Stimulated activated CD8-positive, alpha-beta memory T cell treated with anti-CD3 and anti-CD28 coated beads, Interleukin-7, amount 100 ng/mL, for 1 hour (primary cell): ENCODE measurements around the gene PLD1.
"Not testable (repeated sequence)": the region's sequence is repeated elsewhere in the genome, so short reads cannot be mapped to it uniquely, and the experiment has no call there.

ENCODE experiments used
- DNase-seq, 2 donors: peaks; one replicate each; pipeline ENCODE4 v3.0.0-alpha.2; 2020; ENCODE audit warnings: low read depth in 2 of 2

Gene PLD1

DNA sequence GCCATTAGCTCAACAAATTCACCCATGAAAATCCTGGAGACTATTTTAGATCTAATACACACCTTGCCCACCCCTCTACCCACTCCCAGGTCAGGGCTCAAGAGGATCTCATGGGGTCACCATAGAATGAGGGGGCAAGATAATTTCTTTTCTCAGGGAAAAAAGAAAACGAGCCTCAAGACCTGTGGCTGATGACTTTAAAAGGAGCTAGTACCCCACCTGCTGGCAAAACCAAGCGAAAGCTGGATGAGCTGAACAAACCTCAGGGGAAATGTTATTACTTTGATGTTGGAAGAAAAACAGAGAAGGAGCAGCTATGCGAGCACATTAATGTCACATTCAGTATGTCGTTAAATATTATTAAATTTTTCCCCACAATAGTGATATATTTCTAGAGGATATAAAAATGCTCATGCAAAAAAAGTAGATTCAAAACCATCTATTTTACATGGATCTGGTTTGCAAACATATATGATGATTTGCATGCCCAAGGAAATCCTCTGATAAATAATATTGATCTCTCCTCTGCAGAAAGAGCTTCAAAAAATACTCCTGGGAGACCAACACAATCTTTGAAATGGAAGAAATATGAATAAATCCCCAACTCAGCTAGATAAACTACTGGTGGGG lies 37.7 kb downstream of the PLD1 start:
- DNase-seq, result no peak

DNA sequence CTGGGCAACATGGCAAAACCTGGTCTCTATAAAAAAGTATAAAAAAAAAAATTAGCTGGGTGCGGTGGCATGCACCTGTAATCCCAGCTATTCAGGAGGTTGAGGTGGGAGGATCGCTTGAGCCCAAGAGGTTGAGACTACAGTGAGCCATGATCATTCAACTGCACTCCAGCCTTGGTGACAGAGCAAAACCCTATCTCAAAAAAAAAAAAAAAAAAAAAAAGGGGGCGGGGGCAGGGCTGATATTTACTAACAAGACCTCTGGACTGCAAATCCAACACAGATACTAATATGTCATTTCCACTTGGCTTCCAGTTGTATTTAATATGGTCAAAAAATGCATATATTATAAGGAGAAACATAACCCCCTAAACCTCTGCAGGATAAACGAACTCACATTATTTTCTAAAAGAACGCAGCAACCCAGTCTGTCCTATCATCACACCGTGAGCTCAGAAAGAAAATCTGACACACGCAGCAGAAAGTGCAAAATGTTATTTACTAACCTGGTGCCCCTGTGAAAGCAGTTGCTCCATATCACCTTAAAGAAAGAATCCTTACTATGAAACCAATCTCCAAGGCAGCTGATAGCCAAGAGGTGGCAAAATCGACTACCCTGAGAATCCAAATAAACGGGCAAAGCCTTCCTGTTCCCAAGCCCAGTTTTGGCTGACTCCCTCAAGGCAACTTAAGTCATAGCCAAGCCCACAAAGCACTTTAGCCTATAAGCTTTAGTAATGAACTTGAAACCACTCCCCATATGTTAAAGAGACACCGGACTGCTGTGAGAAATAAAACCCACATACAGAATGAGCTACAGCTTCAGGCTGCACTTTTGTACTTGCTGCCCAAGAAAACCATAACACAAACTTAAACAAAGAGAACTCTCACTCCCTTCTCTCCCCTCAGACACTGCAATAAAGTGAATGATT lies 39.3 kb downstream of the PLD1 start:
- DNase-seq, result no peak

DNA sequence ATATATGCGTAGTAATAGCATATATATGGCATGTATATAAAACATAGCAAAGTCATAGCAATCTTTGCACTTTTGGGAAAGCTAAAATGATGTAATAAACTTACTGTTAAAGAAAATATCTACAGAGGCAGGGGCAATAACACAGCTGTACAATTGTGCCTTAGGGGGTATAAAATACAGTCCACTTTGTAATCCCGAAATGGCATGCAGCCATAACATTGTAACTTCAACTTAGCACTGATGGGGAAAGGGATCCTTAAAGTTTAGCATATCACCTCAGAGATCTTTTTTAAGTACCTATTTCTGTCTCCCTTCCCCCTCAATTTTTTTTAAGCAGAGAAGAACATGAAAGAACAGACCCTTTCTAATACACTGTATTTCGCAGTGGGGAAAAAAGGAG lies 40.8 kb downstream of the PLD1 start:
- no peak for DNase-seq

DNA sequence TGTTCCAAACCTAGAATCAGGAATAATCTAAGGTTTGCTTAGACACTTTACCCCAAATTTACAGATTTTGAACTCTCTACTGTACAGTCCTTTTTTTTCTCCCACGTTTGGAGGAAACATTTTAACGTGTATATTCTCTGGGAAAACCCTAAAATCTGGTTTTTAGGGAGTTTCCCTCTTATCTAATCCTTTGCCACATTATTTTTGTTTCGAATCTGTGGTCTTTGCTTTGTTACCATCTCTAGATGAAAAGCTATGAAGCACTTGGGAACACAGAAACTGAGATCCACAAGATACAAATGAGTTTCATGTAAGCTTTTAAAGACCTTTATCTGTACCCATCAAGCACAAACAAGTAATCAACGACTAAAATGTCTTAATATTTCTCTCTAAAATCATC lies 41.3 kb downstream of the PLD1 start:
- no peak for DNase-seq

DNA sequence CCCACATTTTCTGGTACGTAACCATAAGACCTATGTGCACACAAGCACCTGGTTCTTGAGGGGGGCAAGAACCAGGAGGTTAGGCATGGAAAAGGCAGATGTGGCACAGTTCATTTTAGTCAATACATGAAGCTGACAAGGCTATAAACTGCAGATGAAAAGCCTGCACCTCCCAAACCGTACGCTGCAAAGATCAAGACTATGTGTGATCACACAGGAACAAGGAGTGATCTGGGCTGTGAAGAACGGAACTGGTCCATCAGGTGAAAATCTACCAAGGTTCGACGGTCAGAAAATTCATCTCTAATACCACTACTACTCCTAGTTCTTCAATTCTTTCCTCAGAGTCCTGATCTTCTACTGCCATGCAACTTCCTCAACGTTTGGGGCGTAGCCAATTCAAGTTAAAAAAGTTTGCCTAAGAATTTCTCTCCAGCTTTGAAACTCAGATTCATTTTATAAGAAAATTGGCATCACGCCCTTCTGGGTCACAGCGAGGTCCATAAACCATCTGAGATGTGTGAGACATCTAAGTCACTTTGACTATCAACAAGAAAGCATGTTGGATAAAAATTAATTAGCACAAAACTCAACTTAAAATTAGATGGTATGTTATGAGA lies 41.9 kb downstream of the PLD1 start:
- no peak for DNase-seq

DNA sequence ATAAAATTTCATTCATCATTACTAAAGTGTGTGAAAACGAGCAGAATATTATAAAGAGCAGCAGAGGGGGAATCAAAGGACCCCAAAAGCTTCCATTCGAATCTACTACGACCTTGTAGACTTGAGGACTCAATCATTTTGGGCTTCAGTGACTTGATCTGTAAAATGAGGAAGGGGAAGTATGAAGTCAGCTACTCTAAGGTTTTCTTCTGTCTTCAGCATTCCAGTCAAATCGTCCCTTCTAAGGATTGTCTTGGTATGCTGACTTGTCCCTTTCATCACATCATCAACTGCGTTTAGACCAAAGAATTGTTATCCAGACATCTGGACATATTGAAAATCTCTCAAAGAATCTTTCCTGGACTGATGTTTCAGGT lies 44.8 kb downstream of the PLD1 start:
- no peak for DNase-seq

DNA sequence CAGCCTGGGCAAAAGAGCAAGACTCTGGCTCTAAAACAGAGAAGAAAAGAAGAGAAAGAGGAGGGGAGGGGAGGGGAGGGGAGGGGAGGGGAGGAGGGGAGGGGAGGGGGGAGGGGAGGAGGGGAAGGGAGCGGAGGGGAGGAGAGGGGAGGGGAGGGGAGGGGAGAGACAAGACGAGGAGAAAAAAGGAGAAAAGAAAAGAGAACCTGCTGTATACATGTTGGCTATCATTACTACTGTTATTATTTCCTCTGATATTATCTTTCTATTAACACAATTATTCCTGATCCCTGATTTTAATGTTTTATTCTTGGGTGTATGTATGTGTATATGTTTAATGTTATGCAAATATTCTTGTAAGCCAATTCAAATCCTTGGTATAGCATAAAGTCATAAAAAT lies 46.9 kb downstream of the PLD1 start:
- DNase-seq, result no peak

DNA sequence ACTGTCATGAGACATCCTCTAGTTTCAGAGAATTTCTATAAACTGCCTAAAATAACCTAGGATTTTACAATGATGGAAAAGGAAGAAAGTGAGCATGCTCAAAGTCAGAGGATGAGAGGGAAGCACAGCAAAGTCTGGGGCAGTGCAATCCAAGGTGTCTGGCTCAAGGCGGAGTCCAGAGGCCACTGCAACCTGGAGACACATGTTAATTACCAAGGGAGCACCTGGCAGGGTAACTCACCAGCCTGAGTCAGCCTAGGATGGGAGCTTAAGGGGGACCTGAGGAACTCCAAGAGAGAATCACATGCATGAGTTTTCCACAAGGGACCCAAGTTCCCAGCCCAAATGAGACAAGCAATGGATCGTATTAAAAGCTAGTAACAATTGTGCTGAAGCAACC lies 49.8 kb downstream of the PLD1 start:
- DNase-seq, result no peak

DNA sequence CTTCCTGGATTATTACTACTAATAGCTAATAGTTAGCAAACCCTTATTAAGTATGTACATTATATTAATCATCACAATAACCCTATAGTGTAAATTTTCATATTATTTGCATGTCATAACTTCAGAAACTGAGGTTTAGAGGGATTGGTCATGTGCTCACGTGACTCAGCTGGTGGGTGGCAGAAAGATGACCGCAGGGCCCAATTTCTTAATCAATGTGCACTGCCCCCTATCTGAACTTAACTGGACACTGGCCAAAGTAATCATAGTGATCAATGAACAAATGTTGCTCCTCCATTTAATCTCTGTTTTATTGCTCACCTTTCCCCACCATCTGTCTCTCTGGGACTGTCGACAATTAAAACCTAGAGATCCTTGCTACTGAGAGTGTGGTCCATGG lies 52.2 kb downstream of the PLD1 start:
- DNase-seq, result no peak

DNA sequence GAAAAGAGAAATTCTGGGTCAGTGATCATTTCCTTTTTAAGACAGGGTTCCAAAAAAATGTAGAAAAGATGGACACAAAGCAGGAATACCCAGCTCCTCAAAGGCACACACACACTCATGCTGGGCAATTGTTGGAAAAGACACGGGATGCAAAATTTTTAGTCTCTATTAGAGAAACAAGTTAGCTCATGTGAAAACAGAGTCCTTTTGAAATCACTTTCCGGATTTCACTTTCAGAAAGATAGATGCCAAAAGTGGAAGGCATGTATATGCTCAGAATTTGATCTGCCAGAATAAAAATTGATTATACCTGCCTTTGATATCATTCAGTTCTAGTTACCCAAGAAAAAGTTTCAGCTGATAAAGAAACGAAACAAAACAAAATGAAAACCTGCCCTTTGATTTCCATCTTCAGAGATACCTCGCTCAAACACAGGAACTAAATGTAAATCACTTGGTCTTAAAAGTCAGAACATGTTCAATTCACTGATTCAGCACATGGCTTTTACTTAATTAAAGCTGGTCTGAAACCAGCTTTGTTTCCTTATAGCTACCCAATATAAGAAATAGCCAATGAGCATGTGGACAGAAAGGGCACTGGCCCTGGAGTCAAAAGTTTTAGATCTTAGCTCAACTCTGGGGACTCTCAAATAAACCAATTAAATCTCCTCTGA lies 52.8 kb downstream of the PLD1 start:
- DNase-seq, result no peak

DNA sequence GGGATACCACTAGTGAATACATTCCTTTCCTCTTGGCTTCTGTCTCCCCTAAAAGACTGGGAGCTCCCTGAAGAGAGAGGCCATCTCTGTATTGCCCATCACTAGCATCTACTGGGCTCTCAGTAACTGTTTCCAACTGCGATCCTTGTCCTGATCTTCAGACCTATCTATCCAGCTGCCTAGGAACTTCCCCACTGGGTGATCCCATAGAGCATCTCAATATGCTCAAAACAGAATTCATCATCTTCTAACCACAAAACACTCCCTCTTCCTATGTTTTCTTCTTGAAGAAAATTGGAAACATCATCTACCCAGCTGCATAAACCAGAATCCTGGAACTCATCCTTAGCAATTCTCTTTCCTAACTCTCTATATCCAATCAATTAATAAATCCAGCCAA lies 54.6 kb downstream of the PLD1 start:
- DNase-seq, result no peak

DNA sequence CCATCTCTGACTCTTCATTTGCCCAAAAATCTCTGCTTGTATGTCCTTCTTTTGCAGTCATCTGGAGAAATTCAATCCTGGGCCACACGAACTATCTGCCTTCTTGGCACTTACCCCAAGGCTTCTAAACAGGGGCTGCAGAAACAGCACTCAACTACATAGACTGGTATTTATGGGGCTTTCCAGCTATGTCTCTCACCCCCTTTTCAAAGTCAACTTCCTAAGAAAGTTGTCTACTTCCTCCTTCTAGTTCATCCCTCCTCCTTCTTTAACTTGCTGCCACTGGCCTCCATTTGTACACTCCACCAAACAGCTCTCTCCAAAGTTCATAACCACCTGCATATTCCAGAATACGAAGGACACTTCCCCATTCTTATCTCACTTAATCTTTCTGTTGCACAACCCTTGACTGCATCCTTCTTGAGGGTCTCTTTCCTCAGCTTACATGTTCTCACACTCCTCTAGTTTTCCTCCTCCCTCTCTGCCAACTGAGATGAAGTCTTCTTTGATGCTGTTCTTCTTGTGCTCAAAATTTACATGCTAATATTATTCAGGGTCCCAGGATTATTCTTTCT lies 55.2 kb downstream of the PLD1 start:
- no peak for DNase-seq

DNA sequence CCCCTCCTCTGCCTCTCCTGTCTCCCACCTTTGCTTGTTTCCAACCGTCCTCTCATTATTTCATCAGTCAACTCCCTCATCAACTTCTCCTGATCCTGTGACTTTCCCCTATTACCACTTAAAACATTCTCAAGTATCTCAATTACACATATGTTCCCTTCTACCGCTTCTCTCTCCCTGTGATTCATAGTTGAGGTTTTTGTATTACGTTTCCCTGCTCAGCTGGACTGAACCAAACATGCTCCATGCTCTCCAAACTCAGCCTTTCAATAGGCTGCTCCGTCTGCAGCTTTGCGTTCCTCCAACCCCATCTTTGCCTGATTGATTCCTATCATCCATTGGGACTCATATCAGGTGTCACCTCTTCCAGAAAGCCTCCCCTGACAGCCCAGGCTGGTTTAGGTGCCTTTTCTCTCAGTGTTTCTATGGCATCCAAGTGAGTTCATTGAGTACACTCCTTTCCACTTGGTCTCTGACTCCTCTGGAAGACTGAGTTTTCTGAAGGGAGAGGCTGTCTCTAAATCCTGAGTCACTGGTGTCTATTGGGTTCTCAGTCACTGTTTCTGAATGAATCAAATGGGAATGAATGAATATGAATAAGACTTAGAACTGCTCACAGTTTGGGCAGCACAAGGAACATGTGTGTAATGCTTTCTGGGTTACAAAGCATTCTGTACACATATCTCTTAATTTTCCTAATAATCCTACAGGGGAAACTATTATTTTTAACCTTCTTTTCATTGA lies 56.4 kb downstream of the PLD1 start:
- no peak for DNase-seq

DNA sequence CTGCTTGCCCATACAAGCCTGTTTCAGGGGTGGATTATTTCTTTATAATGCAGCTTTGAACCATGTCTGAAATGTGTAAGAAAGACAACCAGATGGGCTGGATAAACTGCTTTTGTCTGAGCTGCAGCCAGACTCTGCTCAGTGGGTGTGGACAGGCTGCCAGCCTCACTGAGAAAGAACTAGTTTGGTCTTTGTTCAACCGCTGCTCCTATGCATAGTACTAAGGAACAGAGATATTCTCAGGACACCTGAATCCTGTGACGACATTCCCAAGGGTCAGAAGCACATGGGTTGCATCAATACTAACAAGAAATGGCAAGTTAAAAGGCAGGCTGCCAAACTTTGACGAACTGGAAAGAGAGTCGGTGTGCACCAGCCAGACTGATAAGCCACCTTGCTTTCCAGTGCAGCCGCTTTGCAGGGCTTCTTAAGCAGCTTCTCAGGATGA lies 57.2 kb downstream of the PLD1 start:
- no peak for DNase-seq

DNA sequence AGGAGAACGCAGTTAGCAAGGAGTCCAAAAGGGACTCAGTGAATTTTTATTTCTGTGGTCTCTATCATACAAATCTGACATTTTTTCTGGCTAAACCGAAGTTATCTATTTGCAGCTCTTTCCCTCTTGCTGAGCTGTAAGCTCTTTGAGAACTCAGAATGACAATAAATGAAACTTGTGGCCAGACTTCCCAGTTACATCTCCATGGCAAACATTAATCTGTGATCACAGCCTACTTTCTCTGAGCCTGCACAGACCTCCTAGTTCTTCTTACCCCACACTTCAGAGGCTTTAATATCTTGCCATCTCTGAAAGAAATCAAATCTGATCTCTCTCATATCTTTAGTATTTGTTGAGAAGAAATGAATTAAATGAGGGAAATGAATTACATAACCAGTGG lies 58.0 kb downstream of the PLD1 start:
- no peak for DNase-seq

DNA sequence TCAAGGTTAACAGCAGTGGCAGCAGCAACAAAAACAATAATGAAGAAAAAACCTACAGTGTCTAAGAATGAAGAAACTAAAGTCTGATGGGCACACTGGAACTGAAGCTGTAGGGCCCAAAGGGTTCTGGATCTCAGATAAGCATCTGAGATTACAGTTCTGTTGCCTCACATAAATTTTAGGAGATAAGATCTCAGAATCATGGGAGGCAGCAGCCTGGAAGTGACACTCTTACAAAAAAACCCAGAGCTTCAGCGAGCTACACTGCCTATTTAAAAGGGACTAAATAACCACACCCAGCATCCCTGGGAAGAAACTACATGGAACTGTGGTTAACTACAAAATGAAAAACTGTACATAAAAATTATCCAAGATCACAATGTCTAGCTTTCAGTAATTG lies 61.2 kb downstream of the PLD1 start:
- no peak for DNase-seq

DNA sequence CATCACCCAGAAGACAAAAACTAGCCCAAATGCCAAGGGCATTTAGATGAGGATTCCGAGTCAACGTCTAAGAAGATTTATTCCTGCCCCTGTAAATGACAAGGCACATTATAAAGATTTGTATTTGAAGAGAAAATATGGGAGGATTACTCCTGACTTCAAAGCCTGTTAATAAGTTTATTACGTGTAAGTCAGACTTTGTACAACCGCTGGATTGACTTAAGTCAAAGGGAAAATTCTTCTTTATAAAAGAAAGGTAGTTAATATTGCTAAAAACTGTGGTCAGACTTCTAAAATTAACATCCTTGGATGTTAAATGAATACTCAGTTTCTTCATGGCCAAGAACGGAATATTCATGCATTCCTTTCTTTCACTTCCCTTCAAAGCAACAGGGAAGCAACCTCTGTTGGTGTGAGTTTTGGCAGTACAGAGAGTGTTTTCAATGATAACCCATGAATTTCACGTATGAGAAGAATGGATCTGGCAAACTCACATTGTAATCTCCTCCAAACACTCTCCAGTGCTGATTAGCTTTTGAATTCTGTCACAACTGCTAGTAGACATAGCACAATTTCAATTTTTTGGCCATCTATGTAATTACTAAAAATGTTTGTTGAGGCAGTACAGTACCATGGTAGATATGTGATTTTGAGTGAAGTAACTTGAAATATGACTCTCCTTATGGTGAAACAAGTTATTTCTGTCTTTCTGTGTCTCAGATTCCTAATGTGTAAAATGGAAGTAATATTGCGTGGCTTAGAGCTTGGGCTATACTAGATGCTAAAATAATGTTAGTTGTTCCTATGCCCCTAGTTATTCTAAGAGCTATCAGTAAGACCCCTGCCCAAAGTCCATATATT lies 62.0 kb downstream of the PLD1 start:
- no peak for DNase-seq

DNA sequence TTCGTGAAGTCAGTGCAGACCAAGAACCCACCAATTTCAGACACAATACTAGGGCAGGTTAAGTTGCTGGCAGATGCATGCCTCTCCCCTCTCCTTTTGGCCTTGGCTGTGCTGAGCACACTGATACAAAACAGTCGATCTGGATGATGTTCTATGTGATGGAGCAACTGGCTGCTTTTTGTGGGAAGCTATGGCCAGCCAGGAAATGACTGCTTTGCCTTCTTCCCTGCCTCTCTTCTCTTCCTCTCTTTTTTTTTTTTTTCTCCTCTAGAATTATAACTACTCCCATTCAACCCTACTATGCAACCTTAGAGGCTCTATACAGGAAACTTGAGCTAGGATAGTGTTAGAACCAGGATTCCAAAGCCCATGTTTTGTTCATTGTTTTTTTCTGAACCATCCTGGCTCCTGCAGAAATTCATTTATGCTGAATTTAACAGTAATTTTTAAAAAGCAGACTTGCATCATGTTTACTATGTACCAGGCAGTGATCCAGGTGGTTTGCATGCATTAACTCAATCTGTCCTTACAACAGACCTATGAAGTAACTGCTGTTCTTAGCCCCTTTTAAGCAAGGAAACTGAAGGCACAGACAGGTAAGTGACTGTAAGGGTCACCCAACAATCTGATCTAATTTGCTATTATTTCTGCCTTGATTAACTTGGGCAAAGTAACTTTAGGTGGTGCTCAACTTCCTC lies 62.9 kb downstream of the PLD1 start:
- DNase-seq, result no peak

DNA sequence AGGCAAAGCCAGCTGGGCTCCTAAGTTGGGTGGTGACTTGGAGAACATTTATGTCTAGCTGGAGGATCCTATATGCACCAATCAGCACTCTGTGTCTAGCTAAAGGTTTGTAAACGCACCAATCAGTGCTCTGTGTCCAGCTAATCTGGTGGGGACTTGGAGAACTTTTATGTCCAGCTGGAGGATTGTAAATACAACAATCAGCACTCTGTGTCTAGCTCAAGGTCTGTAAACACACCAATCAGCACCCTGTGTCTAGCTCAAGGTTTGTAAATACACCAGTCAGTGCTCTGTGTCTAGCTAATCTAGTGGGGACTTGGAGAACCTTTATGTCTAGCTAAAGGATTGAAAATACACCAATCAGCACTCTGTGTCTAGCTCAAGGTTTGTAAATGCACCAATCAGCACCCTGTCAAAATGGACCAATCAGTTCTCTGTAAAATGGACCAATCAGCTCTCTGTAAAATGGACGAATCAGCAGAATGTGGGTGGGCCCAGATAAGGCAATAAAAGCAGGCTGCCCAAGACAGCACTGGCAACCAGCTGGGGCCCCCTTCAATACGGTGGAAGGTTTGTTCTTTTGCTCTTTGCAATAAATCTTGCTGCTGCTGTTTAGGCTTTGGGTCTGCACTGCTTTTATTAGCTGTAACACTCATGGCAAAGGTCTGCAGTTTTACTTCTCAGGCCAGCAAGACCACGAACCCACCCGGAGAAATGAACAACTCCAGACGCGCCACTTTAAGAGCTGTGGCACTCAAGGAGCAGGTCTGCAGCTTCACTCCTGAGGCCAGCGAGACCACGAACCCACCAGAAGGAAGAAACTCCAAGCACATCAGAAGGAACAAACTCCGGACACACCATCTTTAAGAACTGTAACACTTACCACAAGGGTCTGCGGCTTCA lies 63.7 kb downstream of the PLD1 start:
- not testable (repeated sequence) for DNase-seq
